Hepatocyte (in vitro differentiated cells): ENCODE measurements around the gene ADAMTS15.

Source experiments
- CTCF ChIP-seq: fragments of 200-600 bp; sonication (generic); IDR thresholded peaks from 2 replicates; pipeline ENCODE4 v1.5.1; 2016; ENCODE audit warnings: antibody characterized with exemption, mild to moderate bottlenecking; ENCODE audit not compliant: poor library complexity
- EZH2 ChIP-seq: fragments of 200-600 bp; sonication (generic); IDR thresholded peaks from 2 replicates; pipeline ENCODE4 v1.6.1; 2016; ENCODE audit warnings: antibody characterized with exemption, mild to moderate bottlenecking, borderline replicate concordance
- EZH2phosphoT487 ChIP-seq: fragments of 200-600 bp; sonication (generic); IDR thresholded peaks from one replicate; pipeline ENCODE4 v1.6.1; 2018; ENCODE audit warnings: antibody characterized with exemption, mild to moderate bottlenecking, low read depth, moderate library complexity; ENCODE audit not compliant: unreplicated experiment, severe bottlenecking

GRCh38 chr11:130467116-130467900 is 18.9 kb downstream of the ADAMTS15 start:
- TF ChIP-seq CTCF (no peak), EZH2phosphoT487 (no peak), EZH2 (no peak)
